Effector CD4-positive, alpha-beta T cell (primary cell): ENCODE results near the gene TAGLN.

Source experiments
- DNase-seq: peaks from one replicate; pipeline ENCODE4 v3.0.0-alpha.2; 2020

TAGLN gene

DNA sequence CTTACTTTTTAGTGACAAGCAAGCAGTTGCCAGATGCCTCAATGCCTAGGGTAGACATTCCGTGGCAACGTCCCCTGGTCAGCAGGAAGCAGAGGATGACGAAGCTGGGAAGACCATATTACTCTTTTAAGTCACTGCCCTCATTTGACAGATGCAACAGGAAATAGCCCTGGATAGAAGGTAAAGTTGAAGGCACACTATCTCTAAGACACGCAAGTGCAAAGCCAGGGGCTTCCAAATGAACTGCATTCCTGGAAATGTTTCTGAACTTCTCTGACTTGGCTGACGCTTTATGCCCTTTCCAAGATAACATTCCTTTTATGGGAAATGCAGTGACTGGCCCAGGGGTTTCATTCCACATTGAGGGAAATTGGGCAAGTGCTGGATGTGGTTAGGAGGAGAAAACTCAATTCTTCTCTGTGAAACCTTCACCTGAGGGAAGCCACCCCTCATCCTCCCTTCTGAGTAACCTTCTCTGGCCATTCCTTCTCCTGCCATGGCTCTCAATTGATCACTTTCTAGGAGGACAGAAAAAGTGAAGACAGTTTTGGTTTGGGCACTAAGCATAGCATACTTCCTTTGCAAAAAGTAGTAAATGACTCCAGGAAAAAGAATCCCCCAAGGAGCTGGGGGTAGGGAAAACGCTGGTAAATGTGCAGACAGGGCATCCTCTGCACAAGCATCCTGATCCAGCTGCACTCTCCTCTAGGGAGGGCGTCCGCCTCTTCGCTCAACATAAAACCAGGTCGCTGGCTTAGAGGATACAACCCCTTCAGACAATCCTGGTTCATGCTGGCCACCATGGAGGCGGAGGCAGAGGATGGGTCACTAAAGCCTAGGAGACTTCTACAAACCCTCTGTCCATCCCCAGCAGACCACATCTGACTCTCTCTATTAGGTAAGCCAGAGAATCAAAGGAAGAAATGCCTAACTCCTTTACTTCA, 18.2 kb downstream of the TAGLN start:
- no peak for DNase-seq

- DNase-seq, result no peak
These were observed 19.2 kb downstream of the TAGLN start for GRCh38 chr11:117218133-117218915.

DNA sequence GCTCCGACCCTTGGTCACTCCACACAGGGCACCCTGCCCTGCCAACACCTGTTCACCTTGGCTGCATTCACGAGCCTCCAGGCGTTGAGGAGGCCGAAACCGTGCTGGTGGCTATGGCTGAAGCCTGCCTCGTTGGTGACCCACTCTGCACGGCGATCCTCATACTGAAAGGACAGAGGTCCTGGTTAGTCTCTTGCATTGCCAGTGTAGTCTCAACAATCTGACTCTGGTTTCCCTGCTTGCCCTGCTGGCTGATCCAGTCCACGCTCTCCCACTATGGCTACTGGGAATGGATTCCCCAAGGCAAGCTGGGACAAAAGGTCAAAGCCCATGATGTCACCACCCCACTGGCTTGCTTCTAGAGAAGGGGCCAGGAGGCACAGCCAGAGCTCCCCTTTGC, 19.8 kb downstream of the TAGLN start:
- no peak for DNase-seq

DNA sequence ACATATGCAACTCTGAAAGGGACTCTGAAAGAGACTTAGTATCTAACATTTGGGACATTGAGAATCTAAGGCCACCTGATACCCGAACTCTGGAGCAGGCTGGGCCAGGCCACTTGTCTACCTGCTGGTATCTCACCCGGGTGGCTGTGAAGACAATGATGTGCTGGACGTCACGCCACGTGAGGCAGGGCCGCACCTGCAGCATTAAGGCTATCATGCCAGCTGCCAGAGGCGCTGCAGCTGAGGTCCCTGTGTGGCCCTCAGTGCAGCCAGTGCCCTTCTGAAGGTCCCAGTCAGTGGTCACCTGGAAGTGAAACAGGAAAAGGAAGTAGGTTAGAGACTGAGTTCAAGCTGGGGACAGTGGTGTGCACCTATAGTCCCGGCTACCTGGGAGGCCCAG, 20.3 kb downstream of the TAGLN start:
- DNase-seq, result no peak

DNA sequence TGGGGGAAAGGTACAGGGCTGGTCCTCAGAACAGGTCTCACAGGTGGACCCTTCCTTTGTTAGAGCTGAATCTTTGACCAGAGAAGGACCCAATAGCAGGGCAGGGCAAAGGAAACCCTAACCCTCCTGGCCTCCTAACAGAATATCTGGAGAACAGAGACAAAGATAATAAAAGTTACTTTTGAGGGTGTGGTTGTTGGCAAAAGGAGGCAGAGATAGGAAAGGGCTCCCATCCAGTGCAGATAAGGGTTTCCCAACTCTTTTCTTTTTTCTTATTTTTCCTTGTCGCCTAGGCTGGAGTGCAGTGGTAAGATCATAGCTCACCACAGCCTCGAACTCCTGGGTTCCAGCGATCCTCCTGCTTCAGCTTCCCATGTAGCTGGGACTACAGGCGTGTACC, 20.8 kb downstream of the TAGLN start:
- DNase-seq, result no peak

- no peak for DNase-seq
These were observed 21.4 kb downstream of the TAGLN start for GRCh38 chr11:117220568-117220967.

- no peak for DNase-seq
These were observed 22.0 kb downstream of the TAGLN start for GRCh38 chr11:117220999-117221774.

DNA sequence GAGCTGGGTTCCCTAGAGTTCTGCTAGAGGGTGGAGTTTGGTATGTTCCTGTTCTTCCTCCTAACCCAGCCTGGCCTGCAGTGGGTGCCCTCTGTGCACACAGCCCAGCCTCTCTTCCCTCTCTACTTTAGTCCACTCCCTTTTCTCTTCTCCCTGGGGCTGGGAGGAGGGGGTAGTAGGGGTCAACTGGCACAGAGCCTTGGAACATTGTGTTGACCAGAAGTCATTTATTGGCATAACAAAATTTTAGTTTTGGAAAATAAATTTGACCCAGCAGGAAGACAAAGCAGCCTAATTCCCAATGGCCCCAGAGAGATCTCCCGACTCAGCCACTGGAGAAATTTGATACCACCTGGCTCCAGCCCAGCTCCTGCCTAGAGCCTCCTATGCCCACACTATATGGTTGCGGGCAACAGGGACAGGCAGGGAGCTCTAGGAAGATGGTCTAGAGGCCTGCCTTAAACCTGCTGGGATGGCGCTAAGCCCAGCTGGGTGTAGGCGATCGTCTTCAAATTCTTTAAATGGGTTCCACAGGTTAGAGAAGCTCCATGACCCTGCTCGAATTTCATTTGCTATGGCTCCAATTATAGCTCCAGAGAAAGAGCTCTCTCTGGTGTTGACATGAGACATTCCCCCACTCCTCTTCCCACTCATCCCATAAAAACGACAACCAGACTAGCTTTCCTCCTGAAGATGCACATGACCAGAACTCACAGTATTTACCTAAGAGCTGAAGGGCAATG, 22.8 kb downstream of the TAGLN start:
- no peak for DNase-seq

- no peak for DNase-seq
These were observed 24.0 kb downstream of the TAGLN start for GRCh38 chr11:117222991-117223740.

GRCh38 chr11:117223741-117224689, 24.8 kb downstream of the TAGLN start:
- no peak for DNase-seq

- DNase-seq, result no peak
These were observed 26.5 kb downstream of the TAGLN start for GRCh38 chr11:117225553-117226170.

DNA sequence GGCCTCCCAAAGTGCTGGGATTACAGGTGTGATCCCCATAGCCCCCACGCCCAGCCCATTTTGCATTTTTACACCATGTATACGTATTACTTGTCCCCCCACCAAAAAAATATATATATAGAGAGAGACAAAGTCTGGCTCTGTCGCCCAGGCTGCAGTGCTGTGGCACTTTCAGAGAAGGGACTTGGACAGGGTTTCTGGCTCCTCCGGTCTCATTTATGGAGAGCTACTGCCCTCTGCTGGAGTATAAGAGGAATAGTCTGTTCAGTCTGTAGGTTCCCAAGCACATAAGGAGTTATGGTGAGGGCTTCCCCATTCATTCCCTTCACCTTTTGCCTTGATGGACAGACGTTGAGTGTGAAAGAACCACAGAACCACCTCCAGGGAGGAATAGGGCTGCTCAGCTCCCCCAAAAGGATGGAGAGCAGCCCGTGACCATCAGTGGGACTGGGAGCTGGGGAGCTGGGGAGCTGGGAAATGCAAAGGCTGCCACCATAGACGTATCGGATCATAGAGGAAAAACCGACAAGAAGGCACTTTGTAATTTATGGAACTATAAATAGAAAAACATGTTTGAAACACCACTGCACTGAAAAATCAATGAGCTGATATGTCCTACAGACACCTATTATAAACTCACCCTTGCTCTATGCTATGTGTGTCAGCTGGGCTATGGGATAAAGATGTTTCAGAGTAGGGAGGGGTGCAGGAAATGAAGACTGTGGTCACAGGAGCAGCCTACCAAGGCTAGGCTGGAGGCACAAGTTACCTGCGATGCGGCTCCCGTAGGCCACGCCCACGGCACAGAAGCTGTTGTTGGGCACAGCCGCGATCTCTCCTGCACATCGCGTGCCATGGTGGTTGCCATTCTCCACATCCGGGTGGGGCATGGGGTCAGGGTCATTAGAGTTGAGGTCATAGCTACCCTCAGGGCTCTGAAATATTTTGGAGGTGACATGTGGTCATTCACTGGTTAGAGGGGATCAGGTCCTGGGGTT, 27.5 kb downstream of the TAGLN start:
- DNase-seq, result peak; percentile 36

DNA sequence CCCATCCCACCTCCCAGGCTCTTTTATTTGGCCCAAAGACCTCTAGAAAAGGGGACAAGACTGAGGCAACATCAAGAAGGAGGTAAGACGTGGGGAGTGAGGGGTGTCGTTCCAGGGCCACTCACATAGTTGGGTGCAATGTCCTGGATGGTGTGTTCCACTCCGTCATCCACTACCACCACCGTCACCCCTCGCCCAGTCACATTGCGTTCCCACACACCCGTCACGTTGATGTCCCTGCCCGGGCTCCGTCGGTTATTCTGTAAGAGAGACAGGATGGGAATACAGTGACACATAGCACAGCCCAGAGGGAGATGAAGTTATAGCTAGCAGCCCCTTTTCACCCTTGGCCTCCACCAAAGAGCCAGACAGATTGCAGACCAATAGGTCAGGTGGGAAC, 28.9 kb downstream of the TAGLN start:
- no peak for DNase-seq

DNA sequence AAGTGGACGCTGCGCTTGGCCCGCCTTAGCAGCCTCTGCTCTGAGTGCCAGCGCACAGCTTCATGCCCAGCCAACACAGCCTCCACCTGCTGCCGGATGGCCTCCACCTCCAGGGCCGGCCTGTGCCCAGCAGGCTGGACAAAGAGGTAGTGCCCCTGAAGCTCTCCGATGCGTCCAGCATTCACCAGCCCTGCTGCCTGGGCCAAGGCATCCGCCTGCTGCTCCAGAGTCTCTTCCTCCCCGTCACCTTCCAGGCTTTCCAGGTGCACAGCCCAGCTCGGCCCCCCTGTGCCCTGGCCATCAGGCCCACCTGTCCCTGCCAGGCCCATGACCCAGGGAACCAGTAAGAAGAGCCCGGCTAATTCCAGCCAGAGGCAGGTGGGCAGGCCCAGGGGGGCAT, 30.2 kb downstream of the TAGLN start:
- no peak for DNase-seq

DNA sequence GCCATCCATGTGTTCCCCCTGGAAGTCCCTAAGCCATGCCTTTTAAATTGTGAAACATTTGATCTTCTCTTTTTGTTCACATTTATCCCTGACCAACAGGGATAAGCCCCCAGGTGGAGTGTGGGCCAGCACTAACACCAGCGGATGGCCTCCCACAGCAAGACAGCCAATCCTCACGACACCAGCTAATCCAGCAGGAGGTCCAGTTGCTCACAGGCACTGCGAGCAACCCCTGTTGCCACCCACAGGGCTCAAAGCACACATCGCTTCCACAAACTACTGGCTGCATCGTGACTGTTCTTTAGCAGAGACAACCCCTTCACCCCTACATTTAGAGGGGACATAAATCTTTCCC, 30.7 kb downstream of the TAGLN start:
- no peak for DNase-seq

GRCh38 chr11:117230286-117230961, 31.3 kb downstream of the TAGLN start:
- DNase-seq, result peak; percentile 17

GRCh38 chr11:117230999-117231841, 32.0 kb downstream of the TAGLN start:
- no peak for DNase-seq

DNA sequence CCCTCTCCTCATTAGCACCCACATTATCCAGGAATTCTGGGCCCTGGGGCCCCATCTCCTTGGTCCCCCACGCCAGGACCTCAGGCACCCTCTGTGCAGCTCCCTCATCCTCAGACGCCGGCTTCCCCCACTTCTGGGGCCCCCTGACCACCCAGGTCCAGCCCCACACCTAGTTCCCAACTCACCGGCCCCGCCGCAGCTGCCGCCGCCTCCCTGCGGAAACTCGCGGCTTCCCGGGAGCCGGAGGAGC, 32.6 kb downstream of the TAGLN start, which contains the start of gene PCSK7:
Gene PCSK7 (minus strand): TSS at position 232 of the 250 bp plus-strand sequence. CDS start 2,229 bp downstream, outside the sequence.
- no peak for DNase-seq
